Measurements from ENCODE around the gene MVB12A. TPM values are rescaled to one million over a fixed set of nuclear protein-coding genes. Genes with fewer than 3 reads are reported as not detected.
A peak's percentile ranks its signal among the peaks of the same experiment; 100 is the strongest.

The MVB12A gene
- total and polyA plus RNA-seq, 9 of the 15 experiments (the other 6 are each of a cell fraction or from before 2014, with no cell fraction given) = 1.2 to 46.2 (median 22.4) TPM

DNA sequence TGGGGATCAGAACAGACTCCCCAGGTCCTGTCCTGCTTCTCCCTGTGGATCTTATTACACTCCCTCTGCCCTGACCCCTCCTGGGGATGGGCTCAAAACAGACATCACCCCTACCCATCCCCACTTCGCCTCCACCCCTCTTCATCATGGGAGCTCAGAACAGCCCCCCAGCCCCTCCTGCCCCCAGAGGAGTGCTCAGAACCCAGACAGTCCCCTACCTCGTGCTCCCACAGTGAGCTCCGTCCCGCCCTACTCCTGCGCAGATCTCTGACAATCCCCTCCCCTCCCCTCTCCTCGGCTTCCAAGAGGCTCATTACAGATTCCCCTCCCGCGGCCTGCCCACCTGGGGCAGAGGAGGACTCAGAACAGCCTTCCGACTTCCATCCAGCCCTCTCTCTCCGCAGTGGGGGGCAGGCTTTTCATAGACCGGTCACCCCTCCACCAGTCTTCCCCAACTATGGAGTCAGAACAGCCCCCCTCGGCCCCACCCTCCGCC lies 34.8 kb downstream of the MVB12A start:
- DNase-seq (ENCODE audit: extremely low read depth in 1 of 4, low spot score in 3 of 4) = no peak
- Histone ChIP-seq H3K9me1 (ENCODE audit: control insufficient read depth, insufficient read depth, low read length) (no peaks in the 10 kb centered on the region), H3K9ac (ENCODE audit: insufficient read depth in 1 of 2, low read depth in 2 of 2, low read length in 2 of 2) (peak overlapping the region in 1 of 2 experiments; percentile 72; a peak in 2 of 4 replicates), H3K79me2 (ENCODE audit: control insufficient read depth, insufficient read depth, low read length) (no peaks in the 10 kb centered on the region), H3K27ac (ENCODE audit: extremely low read depth, low read depth, low read length) (no peak overlapping the region), H3K4me3 (no peak overlapping the region), H3K9me3 (replicated peaks; ENCODE audit: control insufficient read depth, insufficient read depth, low read depth, low read length) (no peaks in the 10 kb centered on the region), H3K36me3 (ENCODE audit: control insufficient read depth, insufficient read depth, low read length) (no peaks in the 10 kb centered on the region), H2AFZ (ENCODE audit: low read depth, low read length) (no peak overlapping the region), H4K20me1 (replicated peaks; ENCODE audit: control insufficient read depth, insufficient read depth, low read length) (no peaks in the 10 kb centered on the region), H3K27me3 (ENCODE audit: control insufficient read depth in 2 of 2, insufficient read depth in 2 of 2, low read length in 2 of 2) (peaks cover 0 to 11% of the 10 kb centered on the region in 2 experiments; a peak in 1 of 5 replicates), H3K4me2 (ENCODE audit: insufficient read depth, low read length) (no peak overlapping the region), H3K4me1 (replicated peaks in 1 of 2; ENCODE audit: control insufficient read depth in 2 of 2, insufficient read depth in 2 of 2, low read length in 2 of 2) (peaks cover 9 to 24% of the 10 kb centered on the region in 2 experiments; a peak in 3 of 5 replicates)
- CTCF ChIA-PET (ENCODE audit: low intra/inter-chr PET ratio) = interaction anchor here (2.6 kb wide), 1 partner anchor 12 kb away, joined by 10 read pairs; no protein-coding TSS in a partner anchor
- WGBS (ENCODE audit: insufficient coverage, low coverage, missing lambda C conversion rate) = 19% methylated on average over 5 of the region's 13 CpGs
- intact Hi-C loops (cut with micrococcal nuclease) = loop anchor here (10.0 kb wide), 1 partner anchor 220 kb away; no protein-coding TSS in a partner anchor
- in situ Hi-C loops (cut with MboI) = no loop called here
- peak; percentile 37 for ATAC-seq
- no peak for FAIRE-seq
- POLR2A ChIA-PET = interaction anchor here (0.7 to 0.8 kb wide), 2 partner anchors 151 to 162 kb away, joined by 3 to 6 read pairs; no protein-coding TSS in a partner anchor
- BruUV-seq (replicated peaks) = no TSS peak
- TF ChIP-seq NRF1 (conservative IDR thresholded peaks at IDR 0.05 in 1 of 2, IDR thresholded peaks at IDR 0.05 in 1 of 2) = peak; percentile 39 to 44; a peak in 2 of 4 replicates
- TF ChIP-seq, protein P1, sequence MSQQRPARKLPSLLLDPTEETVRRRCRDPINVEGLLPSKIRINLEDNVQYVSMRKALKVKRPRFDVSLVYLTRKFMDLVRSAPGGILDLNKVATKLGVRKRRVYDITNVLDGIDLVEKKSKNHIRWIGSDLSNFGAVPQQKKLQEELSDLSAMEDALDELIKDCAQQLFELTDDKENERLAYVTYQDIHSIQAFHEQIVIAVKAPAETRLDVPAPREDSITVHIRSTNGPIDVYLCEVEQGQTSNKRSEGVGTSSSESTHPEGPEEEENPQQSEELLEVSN (IDR thresholded peaks at IDR 0.05; ENCODE audit: borderline replicate concordance in 1 of 2, extremely low read depth in 1 of 2, insufficient read depth in 1 of 2, insufficient read length in 1 of 2, low read depth in 1 of 2, low read length in 1 of 2, poor library complexity in 1 of 2, severe bottlenecking in 1 of 2) = peak in 1 of 2 experiments; percentile 21
- TF ChIP-seq ZBTB49 (CRISPR knock-in tag; IDR thresholded peaks at IDR 0.05; ENCODE audit: borderline replicate concordance) = no peak
